Measurements from ENCODE around the gene PYY. TPM values are rescaled to one million over a fixed set of nuclear protein-coding genes. Genes with fewer than 3 reads are reported as not detected.
A peak's percentile ranks its signal among the peaks of the same experiment; 100 is the strongest.

Gene PYY
- total and polyA plus RNA-seq, 10 of the 15 experiments (the other 5 are each of a cell fraction or from before 2014, with no cell fraction given) = 0.07 to 0.18 TPM; not detected in 8

- POLR2A ChIA-PET = interaction anchor here (0.7 to 1.5 kb wide), 2 partner anchors 10 to 50 kb away, joined by 3 to 7 read pairs; no protein-coding TSS in a partner anchor
These were observed 44.1 kb downstream of the PYY start for GRCh38 chr17:43909537-43910231.

GRCh38 chr17:43907998-43908721, 45.6 kb downstream of the PYY start:
- no peaks in the 10 kb centered on the region for H3K9me3 ChIP-seq (replicated peaks; ENCODE audit: control insufficient read depth, insufficient read depth, low read length)
- in situ Hi-C loops (cut with MboI) (no loop called here), intact Hi-C loops (cut with micrococcal nuclease; ENCODE audit: unreplicated experiment) (no loop called here)
- no peak for FAIRE-seq
- ATAC-seq = peak; percentile 50
- BruUV-seq (replicated peaks) = no TSS peak
- WGBS (ENCODE audit: insufficient coverage, insufficient replicate concordance, low lambda C conversion rate, missing lambda C conversion rate) = 39% methylated on average over 26 of the region's 26 CpGs
- SMC1A ChIA-PET (ENCODE audit: uncharacterized antibody, unreplicated experiment) = no interaction called here
- H3K4me2 ChIP-seq (ENCODE audit: control insufficient read depth, insufficient read depth) = no peak overlapping the region
- no peak overlapping the region for H3K9ac ChIP-seq (ENCODE audit: control insufficient read depth, insufficient read depth, low read length)
- no peak for DNase-seq (ENCODE audit: low read depth, low spot score)
- H3K27me3 ChIP-seq (replicated peaks in 1 of 2; ENCODE audit: control insufficient read depth in 2 of 2, insufficient read depth in 2 of 2, low read length in 1 of 2) = peaks cover 10 to 18% of the 10 kb centered on the region in 2 experiments
- no peaks in the 10 kb centered on the region; a peak in 1 of 4 replicates for H3K36me3 ChIP-seq (ENCODE audit: control insufficient read depth in 2 of 2, insufficient read depth in 2 of 2, low read length in 1 of 2)
- CTCF ChIA-PET = interaction anchor here (0.6 to 3.5 kb wide), 5 partner anchors 13 to 134 kb away, joined by 3 to 22 read pairs (median 4); no protein-coding TSS in a partner anchor
- no peaks in the 10 kb centered on the region for H4K20me1 ChIP-seq (ENCODE audit: control insufficient read depth, insufficient read depth)
- POLR2A ChIA-PET = interaction anchor here (1.5 kb wide), 1 partner anchor 12 kb away, joined by 3 read pairs; no protein-coding TSS in a partner anchor
- H3K79me2 ChIP-seq (ENCODE audit: control insufficient read depth, insufficient read depth, low read length) = no peaks in the 10 kb centered on the region
- H3K27ac ChIP-seq (ENCODE audit: control insufficient read depth, insufficient read depth) = no peak overlapping the region
- H3K4me3 ChIP-seq = no peak overlapping the region
- H3K4me1 ChIP-seq (ENCODE audit: control insufficient read depth, insufficient read depth, low read length) = no peaks in the 10 kb centered on the region
- no peak overlapping the region for H2AFZ ChIP-seq (ENCODE audit: control insufficient read depth, low read depth, low read length)
- RAD21 ChIA-PET (ENCODE audit: unreplicated experiment) = interaction anchor here (0.6 to 2.1 kb wide), 2 partner anchors 36 to 80 kb away, joined by 3 to 6 read pairs; no protein-coding TSS in a partner anchor
- TF ChIP-seq NFXL1 (IDR thresholded peaks at IDR 0.05; ENCODE audit: borderline replicate concordance) (no peak), BCL3 (IDR thresholded peaks at IDR 0.05; ENCODE audit: borderline replicate concordance, insufficient read depth, low read depth, low read length, poor library complexity, severe bottlenecking) (no peak), FOXM1 (IDR thresholded peaks at IDR 0.05; ENCODE audit: low read depth, low read length) (no peak), ZNF592 (IDR thresholded peaks at IDR 0.05) (no peak), SP1 (IDR thresholded peaks at IDR 0.05; ENCODE audit: low read depth, low read length) (no peak)

More at GRCh38 chr17:43909537-43910231, 44.1 kb downstream of the PYY start:
- CTCF ChIA-PET = interaction anchor here (0.5 to 3.5 kb wide), 22 partner anchors 11 to 440 kb away, joined by 3 to 22 read pairs (median 4); partner anchors contain the start of genes PPY and TMEM101
- SMC1A ChIA-PET (ENCODE audit: uncharacterized antibody, unreplicated experiment) = interaction anchor here (0.6 to 2.2 kb wide), 9 partner anchors 12 to 388 kb away, joined by 3 to 8 read pairs (median 3); no protein-coding TSS in a partner anchor
- Histone ChIP-seq H3K27ac (ENCODE audit: control insufficient read depth, insufficient read depth) (no peak overlapping the region), H3K27me3 (replicated peaks in 1 of 2; ENCODE audit: control insufficient read depth in 2 of 2, insufficient read depth in 2 of 2, low read length in 1 of 2) (peaks cover 10 to 18% of the 10 kb centered on the region in 2 experiments), H3K79me2 (ENCODE audit: control insufficient read depth, insufficient read depth, low read length) (no peaks in the 10 kb centered on the region), H3K4me1 (ENCODE audit: control insufficient read depth, insufficient read depth, low read length) (no peaks in the 10 kb centered on the region), H2AFZ (ENCODE audit: control insufficient read depth, low read depth, low read length) (no peak overlapping the region), H4K20me1 (ENCODE audit: control insufficient read depth, insufficient read depth) (no peaks in the 10 kb centered on the region), H3K4me3 (no peak overlapping the region), H3K4me2 (ENCODE audit: control insufficient read depth, insufficient read depth) (no peak overlapping the region), H3K9me3 (replicated peaks; ENCODE audit: control insufficient read depth, insufficient read depth, low read length) (no peaks in the 10 kb centered on the region), H3K9ac (ENCODE audit: control insufficient read depth, insufficient read depth, low read length) (no peak overlapping the region), H3K36me3 (ENCODE audit: control insufficient read depth in 2 of 2, insufficient read depth in 2 of 2, low read length in 1 of 2) (no peaks in the 10 kb centered on the region; a peak in 1 of 4 replicates)
- in situ Hi-C loops (cut with MboI) (no loop called here), intact Hi-C loops (cut with micrococcal nuclease; ENCODE audit: unreplicated experiment) (no loop called here)
- TF ChIP-seq POU2F2 (IDR thresholded peaks at IDR 0.05; ENCODE audit: borderline replicate concordance, low read depth, low read length) (no peak), CREB1 (IDR thresholded peaks at IDR 0.05; ENCODE audit: low read depth) (no peak), POLR2A (IDR thresholded peaks at IDR 0.05; ENCODE audit: low read depth, low read length) (no peak), SREBF1 (IDR thresholded peaks at IDR 0.05; ENCODE audit: low read length) (no peak), ZNF24 (IDR thresholded peaks at IDR 0.05) (no peak), SREBF2 (IDR thresholded peaks at IDR 0.05; ENCODE audit: low read length) (no peak), TARDBP (IDR thresholded peaks at IDR 0.05; ENCODE audit: borderline replicate concordance) (no peak)
- no peak for ATAC-seq
- no TSS peak for BruUV-seq (replicated peaks)
- 48% methylated on average over 7 of the region's 7 CpGs for WGBS (ENCODE audit: insufficient coverage, insufficient replicate concordance, low lambda C conversion rate, missing lambda C conversion rate)
- DNase-seq (ENCODE audit: low read depth, low spot score) = no peak
- no peak for FAIRE-seq
- RAD21 ChIA-PET (ENCODE audit: unreplicated experiment) = interaction anchor here (0.6 to 2.1 kb wide), 5 partner anchors 34 to 813 kb away, joined by 3 to 8 read pairs (median 3); no protein-coding TSS in a partner anchor

Measured in GM12878 (cell line).